ENCODE measurements around the gene SDCCAG8. TPM values are rescaled to one million over a fixed set of nuclear protein-coding genes. Genes with fewer than 3 reads are reported as not detected.

Gene SDCCAG8
- total RNA-seq, 1 donor from 2014 or later = 31.6 TPM

GRCh38 chr1:243280571-243281129, 24.8 kb downstream of the SDCCAG8 start:
- no peak for DNase-seq (ENCODE audit: low spot score, unreplicated experiment)
- TF ChIP-seq CTCF (IDR thresholded peaks at IDR 0.05; ENCODE audit: unreplicated experiment) = no peak
- Mint-ChIP-seq H3K4me3 (ENCODE audit: low read depth) (no peak overlapping the region), H3K27ac (no peak overlapping the region), H3K27me3 (no peaks in the 10 kb centered on the region), H3K9me3 (ENCODE audit: low read depth) (no peaks in the 10 kb centered on the region), H3K36me3 (ENCODE audit: insufficient read depth) (peaks cover 29% of the 10 kb centered on the region), H3K4me1 (ENCODE audit: low read depth) (no peaks in the 10 kb centered on the region)

GRCh38 chr1:243281672-243282071, 25.8 kb downstream of the SDCCAG8 start:
- no peak overlapping the region for H3K4me3 Mint-ChIP-seq (ENCODE audit: low read depth)
- no peak overlapping the region for H3K27ac Mint-ChIP-seq
- H3K4me1 Mint-ChIP-seq (ENCODE audit: low read depth) = no peaks in the 10 kb centered on the region
- peaks cover 25% of the 10 kb centered on the region for H3K36me3 Mint-ChIP-seq (ENCODE audit: insufficient read depth)
- no peak for TF ChIP-seq CTCF (IDR thresholded peaks at IDR 0.05; ENCODE audit: unreplicated experiment)
- H3K9me3 Mint-ChIP-seq (ENCODE audit: low read depth) = no peaks in the 10 kb centered on the region
- no peak for DNase-seq (ENCODE audit: low spot score, unreplicated experiment)
- no peaks in the 10 kb centered on the region for H3K27me3 Mint-ChIP-seq

GRCh38 chr1:243286409-243287122, 30.7 kb downstream of the SDCCAG8 start:
- no peaks in the 10 kb centered on the region for H3K27me3 Mint-ChIP-seq
- H3K4me1 Mint-ChIP-seq (ENCODE audit: low read depth) = no peaks in the 10 kb centered on the region
- TF ChIP-seq CTCF (IDR thresholded peaks at IDR 0.05; ENCODE audit: unreplicated experiment) = no peak
- no peak overlapping the region for H3K4me3 Mint-ChIP-seq (ENCODE audit: low read depth)
- peaks cover 18% of the 10 kb centered on the region for H3K36me3 Mint-ChIP-seq (ENCODE audit: insufficient read depth)
- peak overlapping the region; percentile 76 for H3K27ac Mint-ChIP-seq
- no peak for DNase-seq (ENCODE audit: low spot score, unreplicated experiment)
- no peaks in the 10 kb centered on the region for H3K9me3 Mint-ChIP-seq (ENCODE audit: low read depth)

DNA sequence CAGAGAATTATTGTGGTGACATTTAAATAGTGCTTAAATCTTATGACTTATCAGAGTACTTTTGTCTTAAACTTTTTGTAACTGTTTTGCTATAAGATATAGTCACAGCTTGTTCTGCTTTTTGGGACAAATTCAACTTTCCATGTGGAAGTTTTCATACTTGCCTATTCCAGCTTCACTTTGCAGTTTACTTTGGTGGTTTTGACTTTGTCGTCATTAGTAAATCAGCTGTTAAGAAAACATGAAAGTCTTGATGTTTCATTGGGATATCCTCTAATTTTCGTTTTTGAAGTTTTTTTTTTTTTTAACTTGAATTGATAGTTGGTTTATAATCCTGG, 31.3 kb downstream of the SDCCAG8 start:
- Mint-ChIP-seq H3K4me1 (ENCODE audit: low read depth) (no peaks in the 10 kb centered on the region), H3K27me3 (no peaks in the 10 kb centered on the region), H3K9me3 (ENCODE audit: low read depth) (no peaks in the 10 kb centered on the region), H3K36me3 (ENCODE audit: insufficient read depth) (peaks cover 17% of the 10 kb centered on the region), H3K27ac (no peak overlapping the region), H3K4me3 (ENCODE audit: low read depth) (no peak overlapping the region)
- TF ChIP-seq CTCF (IDR thresholded peaks at IDR 0.05; ENCODE audit: unreplicated experiment) = no peak
- no peak for DNase-seq (ENCODE audit: low spot score, unreplicated experiment)

DNA sequence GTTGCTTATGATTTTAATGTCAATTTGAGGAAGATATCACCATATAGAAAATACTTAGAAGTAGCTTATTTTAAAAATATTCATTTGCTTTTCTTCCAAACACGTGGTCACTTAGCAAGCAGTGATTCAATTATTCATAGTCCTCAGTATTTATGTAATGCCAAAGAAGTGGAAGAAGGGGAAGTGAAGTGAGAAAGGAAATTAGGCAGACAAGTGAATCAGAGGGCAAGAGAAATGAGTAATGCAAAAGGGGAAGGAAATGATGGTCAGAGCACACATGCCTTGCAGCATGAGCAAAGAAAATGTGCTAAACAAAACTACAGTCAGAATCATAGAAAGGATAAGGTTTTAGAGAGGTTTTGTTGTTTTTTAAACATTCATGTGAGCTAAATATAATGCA, 31.8 kb downstream of the SDCCAG8 start:
- Mint-ChIP-seq H3K27ac (no peak overlapping the region), H3K36me3 (ENCODE audit: insufficient read depth) (peaks cover 16% of the 10 kb centered on the region)

More for the DNA sequence above, 31.8 kb downstream of the SDCCAG8 start:
- H3K4me3 Mint-ChIP-seq (ENCODE audit: low read depth) = no peak overlapping the region
- H3K9me3 Mint-ChIP-seq (ENCODE audit: low read depth) = no peaks in the 10 kb centered on the region
- no peaks in the 10 kb centered on the region for H3K4me1 Mint-ChIP-seq (ENCODE audit: low read depth)
- no peak for TF ChIP-seq CTCF (IDR thresholded peaks at IDR 0.05; ENCODE audit: unreplicated experiment)
- no peak for DNase-seq (ENCODE audit: low spot score, unreplicated experiment)
- H3K27me3 Mint-ChIP-seq = no peaks in the 10 kb centered on the region
